GM19438 (cell line): ENCODE results near the gene SREBF2.
"Not testable (repeated sequence)": the region's sequence is repeated elsewhere in the genome, so short reads cannot be mapped to it uniquely, and the experiment has no call there.

ENCODE experiments used
- ATAC-seq: cut with Tn5 transposase; IDR thresholded peaks from one replicate; pipeline ENCODE4 v1.9.1; 2021; ENCODE audit warnings: low read depth; ENCODE audit not compliant: unreplicated experiment

SREBF2 gene

DNA sequence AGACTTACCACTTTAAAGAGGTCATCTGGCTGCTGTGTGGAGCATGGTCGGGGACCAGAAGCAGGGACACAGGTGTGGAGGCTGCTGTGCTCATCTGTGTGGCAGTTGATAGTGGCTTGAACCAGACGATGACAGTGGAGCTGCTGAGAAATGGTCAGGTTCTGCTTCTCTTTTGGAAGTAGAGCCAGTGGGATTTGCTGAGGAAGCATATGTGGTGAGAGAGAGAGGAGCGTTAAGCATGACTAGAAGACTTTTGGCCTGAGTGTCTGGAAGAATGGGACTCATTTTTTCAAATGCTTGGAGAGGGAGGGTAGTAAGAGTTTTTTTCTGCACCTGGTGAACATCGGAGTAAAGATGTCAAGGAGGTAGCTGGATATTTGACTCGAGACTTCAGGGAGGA is 12.5 kb upstream of the SREBF2 start:
- ATAC-seq: no peak

DNA sequence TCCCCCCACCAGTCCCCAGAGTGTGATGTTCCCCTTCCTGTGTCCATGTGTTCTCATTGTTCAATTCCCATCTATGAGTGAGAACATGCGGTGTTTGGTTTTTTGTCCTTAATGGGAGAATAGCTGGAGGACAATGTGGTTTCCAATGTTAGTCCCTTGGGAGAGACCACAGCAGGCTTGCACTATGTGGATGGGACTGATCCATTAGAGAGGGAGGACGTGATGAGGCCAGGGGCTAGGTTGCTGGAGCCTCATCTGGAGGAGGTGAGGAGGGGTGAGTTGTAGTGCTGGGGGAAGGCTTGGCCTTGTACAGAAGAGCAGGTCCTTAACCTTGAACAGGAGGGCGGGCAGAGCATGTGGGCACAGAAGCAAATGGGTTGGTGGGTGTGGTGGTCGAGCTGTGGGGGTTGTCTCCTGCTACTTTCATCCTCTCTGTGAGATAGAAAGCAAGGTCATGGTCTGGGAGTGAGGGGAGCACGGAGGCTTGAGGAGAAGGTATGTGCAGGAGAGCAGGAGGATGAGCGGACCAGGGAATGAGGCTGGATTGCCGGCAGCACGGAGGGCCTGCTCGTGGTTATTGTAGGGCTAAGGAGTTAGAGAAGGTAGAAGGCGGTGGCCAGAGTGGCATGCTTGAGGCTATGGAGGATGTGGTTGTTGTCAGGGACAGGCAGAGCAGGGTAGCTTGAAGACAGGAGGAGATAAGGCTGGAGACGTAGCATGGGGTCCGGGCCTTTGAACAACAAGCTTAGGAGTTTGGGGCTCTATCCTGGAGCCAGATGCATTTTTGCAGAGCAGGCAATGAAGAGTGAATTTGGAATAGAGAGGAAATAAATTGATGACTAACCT is 11.2 kb upstream of the SREBF2 start:
- ATAC-seq: no peak

GRCh38 chr22:41822317-41823057 is 10.4 kb upstream of the SREBF2 start:
- ATAC-seq: no peak

GRCh38 chr22:41823797-41824196 is 9.1 kb upstream of the SREBF2 start:
- no peak for ATAC-seq

GRCh38 chr22:41825376-41825775 is 7.5 kb upstream of the SREBF2 start:
- ATAC-seq: no peak

GRCh38 chr22:41826021-41826420 is 6.9 kb upstream of the SREBF2 start:
- no peak for ATAC-seq

GRCh38 chr22:41826430-41827383 is 6.2 kb upstream of the SREBF2 start:
- ATAC-seq: no peak

GRCh38 chr22:41827671-41828070 is 5.2 kb upstream of the SREBF2 start:
- ATAC-seq: no peak

GRCh38 chr22:41828516-41828915 is 4.4 kb upstream of the SREBF2 start:
- no peak for ATAC-seq

GRCh38 chr22:41830174-41830573 is 2.7 kb upstream of the SREBF2 start:
- ATAC-seq: no peak

GRCh38 chr22:41831383-41831782 is 1.5 kb upstream of the SREBF2 start:
- no peak for ATAC-seq

- no peak for ATAC-seq
Observed at GRCh38 chr22:41831828-41832552, 915 bp upstream of the SREBF2 start.

DNA sequence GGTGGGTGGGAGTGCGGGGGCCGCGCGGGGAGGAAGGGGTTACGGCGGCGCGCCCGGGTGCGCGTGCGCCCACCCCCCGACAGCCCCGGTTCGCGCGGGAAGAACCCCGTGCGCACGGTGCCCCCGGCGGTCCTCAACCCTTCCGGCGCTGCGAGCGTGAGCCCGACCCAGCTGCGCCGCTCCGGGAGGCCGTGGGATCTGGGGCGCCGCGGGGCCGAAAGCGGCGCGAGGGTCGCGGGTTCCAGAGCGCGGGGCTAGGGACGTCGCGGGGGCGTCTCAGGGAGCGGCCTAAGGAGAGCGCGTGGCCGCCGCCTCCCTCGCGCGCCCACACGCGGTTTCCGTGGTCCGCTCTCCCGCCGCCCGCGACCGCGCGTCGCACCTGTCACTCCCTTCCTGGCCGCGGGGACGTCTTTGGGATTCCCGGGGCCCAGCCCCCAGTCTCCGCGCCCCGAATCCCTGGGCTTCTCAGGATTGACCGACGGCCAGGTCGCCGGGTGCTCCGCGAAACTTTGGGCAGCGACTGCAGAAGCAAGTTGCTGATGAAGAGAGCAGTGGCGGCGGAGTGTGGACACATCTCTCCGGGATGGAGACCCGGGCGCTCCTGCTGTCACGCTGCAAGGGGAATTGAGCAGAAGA is 582 bp downstream of the SREBF2 start:
- peak; percentile 15 for ATAC-seq

DNA sequence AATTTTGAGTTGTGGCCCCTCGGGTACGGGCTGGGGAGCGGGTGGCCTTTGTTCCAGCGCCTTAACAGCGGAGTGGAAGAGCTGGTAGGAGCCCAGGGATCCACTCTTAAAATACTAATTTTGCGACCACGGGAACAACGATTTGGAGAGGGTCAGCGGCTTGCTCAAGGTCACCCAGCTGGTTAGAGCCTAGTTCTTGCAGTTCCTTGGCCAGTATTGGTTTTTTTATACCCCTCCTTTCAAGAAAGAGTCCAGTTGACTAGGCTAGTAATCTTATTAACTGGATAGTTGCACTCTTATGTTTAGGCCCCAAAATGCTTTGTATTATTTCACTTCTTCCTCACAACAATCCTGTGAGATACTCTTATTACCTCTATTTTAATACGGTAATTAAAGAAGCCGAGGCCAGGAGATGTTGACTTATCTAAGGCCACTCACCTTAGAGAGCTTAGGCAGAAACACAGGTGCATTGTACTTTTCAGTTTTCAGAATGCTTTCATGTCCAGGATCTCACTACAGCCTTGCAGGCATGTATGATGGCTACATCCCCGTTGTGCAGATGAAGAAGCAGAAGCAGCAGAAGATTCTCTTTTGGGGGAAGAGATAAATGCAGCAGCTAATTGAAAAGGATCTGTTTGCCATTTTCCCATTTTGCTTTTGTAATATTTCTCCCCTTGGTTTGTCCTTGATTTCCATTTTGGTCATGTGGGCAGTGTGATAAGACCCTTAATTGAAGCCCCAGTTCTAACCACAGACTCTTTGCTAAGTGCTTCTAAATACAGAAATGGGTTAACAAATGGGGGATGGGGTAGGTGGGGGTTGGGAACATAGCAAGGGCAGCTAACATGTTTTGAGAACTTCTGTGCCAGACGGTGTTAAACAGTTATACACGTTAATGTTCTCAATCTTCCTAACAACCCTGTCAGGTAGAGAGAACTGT is 1.4 kb downstream of the SREBF2 start:
- ATAC-seq: no peak

DNA sequence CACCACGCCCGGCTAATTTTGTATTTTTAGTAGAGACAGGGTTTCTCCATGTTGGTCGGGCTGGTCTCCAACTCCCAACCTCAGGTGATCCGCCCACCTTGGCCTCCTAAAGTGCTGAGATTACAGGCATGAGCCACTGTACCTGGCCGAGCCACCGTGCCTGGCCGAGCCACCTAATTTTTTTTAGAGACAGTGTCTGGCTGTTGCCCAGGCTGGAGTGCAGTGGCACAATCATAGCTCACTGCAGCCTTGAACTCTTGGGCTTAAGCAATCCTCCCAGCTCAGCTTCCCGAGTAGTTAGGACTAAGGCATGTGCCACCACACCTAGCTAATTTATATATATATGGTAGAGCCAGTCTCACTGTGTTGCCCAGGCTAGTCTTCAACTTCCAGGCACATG is 2.6 kb downstream of the SREBF2 start:
- not testable (repeated sequence) for ATAC-seq

GRCh38 chr22:41836551-41836950 is 3.6 kb downstream of the SREBF2 start:
- no peak for ATAC-seq

DNA sequence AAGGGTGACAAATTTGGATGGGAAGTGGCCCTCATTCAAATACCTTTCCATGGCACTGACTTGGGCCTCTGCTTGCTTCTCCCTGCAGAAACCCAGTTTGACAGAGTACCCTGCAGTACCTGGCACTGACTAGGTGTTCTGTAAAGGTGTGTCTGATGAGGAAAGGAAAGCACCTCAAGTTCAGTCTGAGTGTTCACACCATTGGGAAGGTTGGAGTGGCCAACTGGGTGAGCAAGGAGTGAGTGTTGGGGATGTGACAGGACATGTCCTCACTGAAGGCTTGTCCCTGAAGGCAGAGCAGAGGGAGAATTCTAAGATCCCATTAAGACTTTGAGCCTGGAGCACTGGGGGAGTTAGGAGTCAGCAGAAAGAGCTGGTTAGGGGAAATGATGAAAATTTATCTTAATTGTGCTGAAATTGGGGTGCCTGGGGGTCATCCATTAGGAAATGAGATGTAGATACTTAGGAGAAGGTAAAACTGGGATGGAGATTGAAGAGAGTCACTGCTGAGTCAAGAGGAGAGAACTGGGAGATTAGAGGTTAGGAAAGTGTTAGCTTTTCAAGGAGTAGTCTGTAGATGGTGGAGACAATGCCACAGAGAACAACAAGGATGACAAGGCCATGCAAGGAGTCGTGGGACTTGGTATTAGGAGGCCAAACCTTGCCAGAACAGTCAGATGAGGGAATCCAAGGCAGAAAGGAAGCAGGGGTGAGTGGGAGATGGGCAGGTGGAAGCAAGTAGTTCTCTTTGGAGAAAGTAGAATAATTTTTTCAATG is 6.1 kb downstream of the SREBF2 start:
- ATAC-seq: no peak

- ATAC-seq: no peak
Observed at GRCh38 chr22:41840216-41840615, 7.3 kb downstream of the SREBF2 start.
